PC-3 (cell line): ENCODE measurements around the gene PLOD2. TPM values are rescaled to one million over a fixed set of nuclear protein-coding genes. Genes with fewer than 3 reads are reported as not detected.

Experiments used
- ATAC-seq: fragments of 200-7000 bp; cut with Tn5 transposase; 2 replicates; pipeline ENCODE4 v1.9.1; 2020; ENCODE audit warnings: mild to moderate bottlenecking, moderate library complexity
- BruUV-seq: library from RNA; stranded (reverse); fragments of 400-500 nt; replicated peaks from 2 replicates; lab custom pipeline; 2021; lab: Mats Ljungman, UMichigan
- CTCF ChIA-PET: fragments of 300-600 bp; sonication (Branson Sonifier 250); formaldehyde crosslinking; loops from one replicate; lab custom pipeline; 2022; ENCODE audit warnings: antibody characterized with exemption; lab: Charles Lee
- POLR2A ChIA-PET: fragments of 300-600 bp; sonication (Branson Sonifier 250); formaldehyde crosslinking; loops from one replicate; lab custom pipeline; 2022; ENCODE audit warnings: antibody characterized with exemption; ENCODE audit not compliant: unreplicated experiment; lab: Charles Lee
- DNase-seq: peaks from one replicate; pipeline ENCODE4 v3.0.0-alpha.2; 2015
- H2AFZ ChIP-seq: fragments of 300-600 bp; sonication (generic); 2 replicates; pipeline ENCODE4 v1.6.0; 2016; ENCODE audit warnings: antibody characterized with exemption, low read length
- H3F3A ChIP-seq: fragments of 300-600 bp; sonication (generic); one replicate; pipeline ENCODE4 v1.6.0; 2017; ENCODE audit warnings: antibody characterized with exemption, low read length, control low read depth, mild to moderate bottlenecking; ENCODE audit not compliant: unreplicated experiment
- H3K27ac ChIP-seq: fragments of 300-600 bp; sonication (generic); 2 replicates; pipeline ENCODE4 v1.5.1; 2016; ENCODE audit warnings: mild to moderate bottlenecking, low read length
- H3K27me3 ChIP-seq: fragments of 300-600 bp; sonication (generic); 2 replicates; pipeline ENCODE4 v1.6.1; 2016; ENCODE audit warnings: low read length, mixed read lengths
- H3K36me3 ChIP-seq: fragments of 300-600 bp; sonication (generic); 2 replicates; pipeline ENCODE4 v1.6.1; 2016; ENCODE audit warnings: low read depth, mixed run types, low read length, mixed read lengths
- H3K4me1 ChIP-seq: fragments of 300-600 bp; sonication (generic); 2 replicates; pipeline ENCODE4 v1.5.1; 2016; ENCODE audit warnings: low read length; ENCODE audit not compliant: insufficient read depth
- H3K4me2 ChIP-seq: fragments of 300-600 bp; sonication (generic); 2 replicates; pipeline ENCODE4 v1.6.0; 2016; ENCODE audit warnings: low read length
- H3K4me3 ChIP-seq: fragments of 300-600 bp; sonication (generic); 2 replicates; pipeline ENCODE4 v1.5.1; 2016; ENCODE audit warnings: mild to moderate bottlenecking, low read length, mixed read lengths
- H3K79me2 ChIP-seq: fragments of 300-600 bp; sonication (generic); 2 replicates; pipeline ENCODE4 v1.6.1; 2017; ENCODE audit warnings: low read length, mixed read lengths
- H3K9ac ChIP-seq: fragments of 300-600 bp; sonication (generic); 2 replicates; pipeline ENCODE4 v1.6.0; 2016; ENCODE audit warnings: mild to moderate bottlenecking, low read length
- H3K9me2 ChIP-seq: fragments of 300-600 bp; sonication (generic); replicated peaks from 2 replicates; pipeline ENCODE4 v1.6.1; 2016; ENCODE audit warnings: mixed run types, low read length, mixed read lengths
- H3K9me3 ChIP-seq: fragments of 300-600 bp; sonication (generic); 2 replicates; pipeline ENCODE4 v1.6.1; 2016; ENCODE audit warnings: low read length, mixed read lengths
- H4K20me1 ChIP-seq: fragments of 300-600 bp; sonication (generic); 2 replicates; pipeline ENCODE4 v1.6.1; 2016; ENCODE audit warnings: low read length, mixed read lengths
- EZH2 ChIP-seq: fragments of 300-600 bp; sonication (generic); IDR thresholded peaks from one replicate; pipeline ENCODE4 v1.6.1; 2017; ENCODE audit warnings: antibody characterized with exemption, mild to moderate bottlenecking, low read length; ENCODE audit not compliant: unreplicated experiment
- EZH2phosphoT487 ChIP-seq: fragments of 300-600 bp; sonication (generic); IDR thresholded peaks from 2 replicates; pipeline ENCODE4 v1.6.1; 2018; ENCODE audit warnings: mild to moderate bottlenecking, antibody characterized with exemption, low read length, borderline replicate concordance
- intact Hi-C: fragments of 100-400 bp; cut with micrococcal nuclease; formaldehyde crosslinking; loops from 2 replicates; pipeline ENCODE4 v1.9.0; 2023
- total RNA-seq: library from RNA; depleted of rRNA; stranded (reverse); fragments of >200 nt; gene quantifications from 2 replicates; pipeline ENCODE4 v1.2.3, GENCODE V29; 2014
- TF ChIP-seq, protein P1 (sequence below): fragments of 300-600 bp; sonication (generic); conservative IDR thresholded peaks from 2 replicates; pipeline ENCODE4 v1.5.1; 2017; ENCODE audit warnings: antibody characterized with exemption, low read depth, mild to moderate bottlenecking, low read length

PLOD2 gene
- total RNA-seq, 1 experiment from 2014 or later = 76.1 TPM

DNA sequence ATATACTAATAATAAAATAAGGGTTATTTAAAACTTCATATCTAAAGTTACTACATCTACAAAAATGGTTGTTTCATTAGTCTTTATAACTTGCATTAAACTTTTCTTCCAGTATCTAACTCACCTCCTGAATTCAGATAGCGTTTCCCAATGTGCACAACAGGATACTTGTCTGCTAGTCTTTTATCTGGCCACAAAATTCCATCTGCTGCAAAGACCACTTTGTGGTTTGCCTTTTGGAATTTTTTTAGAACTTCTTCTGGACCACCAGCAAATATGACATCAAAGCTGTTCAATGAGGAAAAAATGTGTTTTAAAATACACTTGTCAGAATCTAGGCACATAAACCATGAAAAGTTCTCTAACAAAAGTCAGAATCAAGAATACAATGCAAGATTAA, 50.8 kb downstream of the PLOD2 start:
- H3K36me3 ChIP-seq = peaks cover 28% of the 10 kb centered on the region
- ATAC-seq (no peak), DNase-seq (no peak)
- H3K4me1 ChIP-seq = no peaks in the 10 kb centered on the region
- ChIA-PET POLR2A (interaction anchor here (0.7 kb wide), 1 partner anchor 31 kb away, joined by 3 read pairs; no protein-coding TSS in a partner anchor), CTCF (interaction anchor here (0.6 kb wide), 1 partner anchor 50 kb away, joined by 5 read pairs; no protein-coding TSS in a partner anchor)
- H3K4me3 ChIP-seq = no peak overlapping the region
- no peak overlapping the region for H3K9ac ChIP-seq
- no TSS peak for BruUV-seq
- no peaks in the 10 kb centered on the region for H3K27me3 ChIP-seq
- no peaks in the 10 kb centered on the region for H3K9me3 ChIP-seq
- H3K4me2 ChIP-seq = no peak overlapping the region
- intact Hi-C loops = no loop called here
- TF ChIP-seq EZH2phosphoT487 (no peak), EZH2 (no peak)
- TF ChIP-seq, protein P1, sequence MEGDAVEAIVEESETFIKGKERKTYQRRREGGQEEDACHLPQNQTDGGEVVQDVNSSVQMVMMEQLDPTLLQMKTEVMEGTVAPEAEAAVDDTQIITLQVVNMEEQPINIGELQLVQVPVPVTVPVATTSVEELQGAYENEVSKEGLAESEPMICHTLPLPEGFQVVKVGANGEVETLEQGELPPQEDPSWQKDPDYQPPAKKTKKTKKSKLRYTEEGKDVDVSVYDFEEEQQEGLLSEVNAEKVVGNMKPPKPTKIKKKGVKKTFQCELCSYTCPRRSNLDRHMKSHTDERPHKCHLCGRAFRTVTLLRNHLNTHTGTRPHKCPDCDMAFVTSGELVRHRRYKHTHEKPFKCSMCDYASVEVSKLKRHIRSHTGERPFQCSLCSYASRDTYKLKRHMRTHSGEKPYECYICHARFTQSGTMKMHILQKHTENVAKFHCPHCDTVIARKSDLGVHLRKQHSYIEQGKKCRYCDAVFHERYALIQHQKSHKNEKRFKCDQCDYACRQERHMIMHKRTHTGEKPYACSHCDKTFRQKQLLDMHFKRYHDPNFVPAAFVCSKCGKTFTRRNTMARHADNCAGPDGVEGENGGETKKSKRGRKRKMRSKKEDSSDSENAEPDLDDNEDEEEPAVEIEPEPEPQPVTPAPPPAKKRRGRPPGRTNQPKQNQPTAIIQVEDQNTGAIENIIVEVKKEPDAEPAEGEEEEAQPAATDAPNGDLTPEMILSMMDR = no peak
- no peak overlapping the region for H2AFZ ChIP-seq
- H3K79me2 ChIP-seq = peaks cover 13% of the 10 kb centered on the region; the same call in 1 of the 2 replicates
- no peaks in the 10 kb centered on the region for H3F3A ChIP-seq
- H3K9me2 ChIP-seq = no peaks in the 10 kb centered on the region
- H3K27ac ChIP-seq = no peak overlapping the region
- 0 out of 2 replicates have a peak, but pooled peaks cover 3% of the 10 kb centered on the region for H4K20me1 ChIP-seq

DNA sequence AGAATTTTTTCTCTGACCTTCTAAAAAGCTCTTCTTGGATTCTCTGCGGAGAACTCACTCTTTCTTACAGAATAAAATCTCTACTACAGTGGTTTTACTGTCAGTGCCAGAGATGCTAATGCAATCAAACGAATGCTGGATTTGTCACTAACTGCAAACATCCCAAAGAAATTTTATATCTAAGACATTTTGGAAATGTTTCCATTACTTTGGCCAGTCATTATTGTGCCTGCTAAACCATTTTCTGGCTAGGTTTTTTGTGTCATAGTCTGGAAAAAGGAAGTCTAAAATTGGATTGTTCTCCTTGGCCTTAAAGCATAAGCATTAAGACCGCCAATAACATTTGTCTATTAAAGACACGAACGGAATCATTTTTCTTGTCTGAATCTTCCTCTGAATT, 54.0 kb downstream of the PLOD2 start:
- BruUV-seq = no TSS peak
- DNase-seq = no peak
- no peak overlapping the region for H3K9ac ChIP-seq
- intact Hi-C loops = no loop called here
- H3K9me3 ChIP-seq = no peaks in the 10 kb centered on the region
- no peak overlapping the region for H3K27ac ChIP-seq
- H3K36me3 ChIP-seq = peaks cover 39% of the 10 kb centered on the region
- 0 out of 2 replicates have a peak, but pooled peaks cover 6% of the 10 kb centered on the region for H3K79me2 ChIP-seq
- no peak overlapping the region for H2AFZ ChIP-seq
- TF ChIP-seq EZH2 = no peak
- no peak for TF ChIP-seq EZH2phosphoT487
- TF ChIP-seq, protein P1 = no peak
- no peaks in the 10 kb centered on the region for H3K4me1 ChIP-seq
- H3K4me3 ChIP-seq = no peak overlapping the region
- no peaks in the 10 kb centered on the region for H3K27me3 ChIP-seq
- H3F3A ChIP-seq = no peaks in the 10 kb centered on the region
- ChIA-PET CTCF (no interaction called here), POLR2A (no interaction called here)
- H4K20me1 ChIP-seq = 0 out of 2 replicates have a peak, but pooled peaks cover 3% of the 10 kb centered on the region
- no peak for ATAC-seq
- H3K9me2 ChIP-seq = no peaks in the 10 kb centered on the region
- H3K4me2 ChIP-seq = no peak overlapping the region

DNA sequence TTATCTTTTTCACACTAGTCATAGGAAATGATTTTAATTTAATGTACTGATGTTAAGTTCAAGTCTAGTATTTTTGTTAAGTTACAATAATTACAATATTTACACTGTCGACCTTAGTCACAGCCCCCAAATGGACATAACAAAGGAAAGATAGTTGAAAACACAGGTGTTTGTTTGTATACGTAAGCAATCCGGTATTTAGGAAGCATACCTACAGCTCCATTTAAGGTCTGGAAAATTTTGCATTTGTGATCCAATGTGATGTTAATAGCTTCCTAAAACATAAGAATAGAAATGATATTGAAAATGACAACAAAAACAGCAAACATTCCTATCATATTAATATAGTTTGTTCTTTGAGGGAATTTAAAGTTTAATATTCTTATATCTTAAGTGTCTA, 56.9 kb downstream of the PLOD2 start:
- Histone ChIP-seq H3K9me2 (no peaks in the 10 kb centered on the region), H3K27ac (no peak overlapping the region), H3K4me1 (no peaks in the 10 kb centered on the region), H3K4me2 (no peak overlapping the region), H3K36me3 (peaks cover 33% of the 10 kb centered on the region), H3F3A (no peaks in the 10 kb centered on the region), H3K4me3 (no peak overlapping the region), H3K9ac (no peak overlapping the region), H3K79me2 (peaks cover under 1% of the 10 kb centered on the region; the same call in 1 of the 2 replicates), H3K9me3 (no peaks in the 10 kb centered on the region), H2AFZ (no peak overlapping the region), H3K27me3 (no peaks in the 10 kb centered on the region), H4K20me1 (no peaks in the 10 kb centered on the region)
- TF ChIP-seq EZH2phosphoT487 = no peak
- no peak for TF ChIP-seq EZH2
- TF ChIP-seq, protein P1 = no peak
- DNase-seq = no peak
- intact Hi-C loops = no loop called here
- ChIA-PET POLR2A (no interaction called here), CTCF (no interaction called here)
- no TSS peak for BruUV-seq
- ATAC-seq = no peak
